Upper lobe of right lung (tissue), 1 donor: ENCODE results near the gene CMTM3. TPM values are rescaled to one million over a fixed set of nuclear protein-coding genes. Genes with fewer than 3 reads are reported as not detected.

ENCODE experiments used
- ATAC-seq: fragments of 200-7000 bp; cut with Tn5 transposase; one replicate; pipeline ENCODE4 v1.9.1; 2020; ENCODE audit warnings: mild to moderate bottlenecking, moderate library complexity
- DNase-seq: peaks from one replicate; pipeline ENCODE4 v3.0.0-alpha.2; 2020
- H3K27ac ChIP-seq: fragments of 200-600 bp; one replicate; pipeline ENCODE4 v1.8.0; 2022
- H3K27me3 ChIP-seq: fragments of 200-600 bp; one replicate; pipeline ENCODE4 v1.8.0; 2022; ENCODE audit warnings: mild to moderate bottlenecking
- H3K36me3 ChIP-seq: fragments of 200-600 bp; one replicate; pipeline ENCODE4 v1.8.0; 2022
- H3K4me1 ChIP-seq: fragments of 200-600 bp; one replicate; pipeline ENCODE4 v1.8.0; 2022
- H3K4me3 ChIP-seq: fragments of 200-600 bp; one replicate; pipeline ENCODE4 v1.8.0; 2022; ENCODE audit warnings: mild to moderate bottlenecking
- H3K9me3 ChIP-seq: fragments of 200-600 bp; one replicate; pipeline ENCODE4 v1.8.0; 2022
- intact Hi-C: fragments of 100-400 bp; cut with DNase I; formaldehyde crosslinking; loops from one replicate; pipeline ENCODE4 v1.11.0; 2022
- total RNA-seq: library from RNA; stranded (reverse); fragmentation: NEBNext Ultra II Directional; extraction: Animal tissue kit (Norgen Biotek cat#: 25700); gene quantifications from one replicate; pipeline ENCODE4 v1.2.1, GENCODE V29; 2021
- TF ChIP-seq, protein P1 (sequence below): fragments of 200-600 bp; IDR thresholded peaks from one replicate; pipeline ENCODE4 v1.8.0; 2022; ENCODE audit warnings: antibody characterized with exemption
- donor health status: DM: no; HTN: yes; CAD: no; lungs with severe emphysema.

The CMTM3 gene
- total RNA-seq, 1 donor from 2014 or later = 38.1 TPM

GRCh38 chr16:66588981-66589713 lies 15.4 kb upstream of the CMTM3 start:
- ATAC-seq = peak; percentile 97

GRCh38 chr16:66590322-66590721 lies 14.2 kb upstream of the CMTM3 start:
- H3K9me3 ChIP-seq = no peaks in the 10 kb centered on the region
- no peaks in the 10 kb centered on the region for H3K36me3 ChIP-seq
- TF ChIP-seq, protein P1, sequence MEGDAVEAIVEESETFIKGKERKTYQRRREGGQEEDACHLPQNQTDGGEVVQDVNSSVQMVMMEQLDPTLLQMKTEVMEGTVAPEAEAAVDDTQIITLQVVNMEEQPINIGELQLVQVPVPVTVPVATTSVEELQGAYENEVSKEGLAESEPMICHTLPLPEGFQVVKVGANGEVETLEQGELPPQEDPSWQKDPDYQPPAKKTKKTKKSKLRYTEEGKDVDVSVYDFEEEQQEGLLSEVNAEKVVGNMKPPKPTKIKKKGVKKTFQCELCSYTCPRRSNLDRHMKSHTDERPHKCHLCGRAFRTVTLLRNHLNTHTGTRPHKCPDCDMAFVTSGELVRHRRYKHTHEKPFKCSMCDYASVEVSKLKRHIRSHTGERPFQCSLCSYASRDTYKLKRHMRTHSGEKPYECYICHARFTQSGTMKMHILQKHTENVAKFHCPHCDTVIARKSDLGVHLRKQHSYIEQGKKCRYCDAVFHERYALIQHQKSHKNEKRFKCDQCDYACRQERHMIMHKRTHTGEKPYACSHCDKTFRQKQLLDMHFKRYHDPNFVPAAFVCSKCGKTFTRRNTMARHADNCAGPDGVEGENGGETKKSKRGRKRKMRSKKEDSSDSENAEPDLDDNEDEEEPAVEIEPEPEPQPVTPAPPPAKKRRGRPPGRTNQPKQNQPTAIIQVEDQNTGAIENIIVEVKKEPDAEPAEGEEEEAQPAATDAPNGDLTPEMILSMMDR = no peak
- DNase-seq (no peak), ATAC-seq (no peak)
- no peaks in the 10 kb centered on the region for H3K27me3 ChIP-seq
- peaks cover 4% of the 10 kb centered on the region for H3K4me1 ChIP-seq
- no peak overlapping the region for H3K4me3 ChIP-seq
- H3K27ac ChIP-seq = no peak overlapping the region
- intact Hi-C loops = no loop called here

More at GRCh38 chr16:66588981-66589713, 15.4 kb upstream of the CMTM3 start:
- TF ChIP-seq, protein P1 = peak; percentile 66
- peak; percentile 82 for DNase-seq
- Histone ChIP-seq H3K27me3 (no peaks in the 10 kb centered on the region), H3K27ac (no peak overlapping the region), H3K4me3 (no peak overlapping the region), H3K4me1 (peaks cover 4% of the 10 kb centered on the region), H3K9me3 (no peaks in the 10 kb centered on the region), H3K36me3 (no peaks in the 10 kb centered on the region)
- intact Hi-C loops = no loop called here

- ATAC-seq (no peak), DNase-seq (no peak)
- TF ChIP-seq, protein P1 = no peak
- intact Hi-C loops = no loop called here
- Histone ChIP-seq H3K4me3 (no peak overlapping the region), H3K9me3 (no peaks in the 10 kb centered on the region), H3K27me3 (no peaks in the 10 kb centered on the region), H3K27ac (no peak overlapping the region), H3K36me3 (no peaks in the 10 kb centered on the region), H3K4me1 (no peaks in the 10 kb centered on the region)
Measured at GRCh38 chr16:66591018-66591417, 13.5 kb upstream of the CMTM3 start.

- DNase-seq = no peak
- ATAC-seq = no peak
- H3K4me1 ChIP-seq = no peaks in the 10 kb centered on the region
- TF ChIP-seq, protein P1 = no peak
- H3K9me3 ChIP-seq = no peaks in the 10 kb centered on the region
- H3K36me3 ChIP-seq = no peaks in the 10 kb centered on the region
- intact Hi-C loops = no loop called here
- no peak overlapping the region for H3K27ac ChIP-seq
- H3K4me3 ChIP-seq = no peak overlapping the region
- no peaks in the 10 kb centered on the region for H3K27me3 ChIP-seq
Measured at GRCh38 chr16:66592241-66592640, 12.3 kb upstream of the CMTM3 start.

GRCh38 chr16:66592814-66593213 lies 11.7 kb upstream of the CMTM3 start:
- DNase-seq (no peak), ATAC-seq (no peak)
- Histone ChIP-seq H3K27me3 (no peaks in the 10 kb centered on the region), H3K27ac (no peak overlapping the region), H3K4me3 (no peak overlapping the region), H3K36me3 (no peaks in the 10 kb centered on the region), H3K9me3 (no peaks in the 10 kb centered on the region), H3K4me1 (no peaks in the 10 kb centered on the region)
- intact Hi-C loops = no loop called here
- TF ChIP-seq, protein P1 = no peak
